Stimulated activated CD8-positive, alpha-beta memory T cell treated with anti-CD3 and anti-CD28 coated beads, Interleukin-12 subunit alpha, Interleukin-12 subunit beta, amount 100 ng/mL, for 1 hour (primary cell): ENCODE data around the gene FRYL.

Source experiments
- DNase-seq: peaks from one replicate; pipeline ENCODE4 v3.0.0-alpha.2; 2020; ENCODE audit warnings: low read depth

Gene FRYL

DNA sequence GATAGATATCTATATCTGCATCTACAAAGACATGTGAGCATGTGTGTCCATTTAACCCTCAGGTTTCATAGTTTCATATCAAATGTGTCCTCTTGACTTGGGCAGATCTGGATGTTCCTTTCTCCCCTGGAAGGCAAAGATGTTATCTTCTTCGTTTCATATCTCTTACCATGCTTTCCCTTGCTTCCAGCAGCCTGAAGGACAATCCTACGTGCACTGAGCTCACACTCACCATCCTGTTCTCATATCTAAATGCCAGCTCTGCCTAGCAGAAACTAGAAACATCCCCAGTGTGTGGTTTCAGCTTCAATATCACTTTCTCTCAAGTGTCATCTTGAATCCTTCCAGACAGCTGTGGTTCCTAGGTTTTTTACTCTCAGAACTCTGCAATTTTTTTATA lies 223.8 kb downstream of the FRYL start:
- DNase-seq = no peak

DNA sequence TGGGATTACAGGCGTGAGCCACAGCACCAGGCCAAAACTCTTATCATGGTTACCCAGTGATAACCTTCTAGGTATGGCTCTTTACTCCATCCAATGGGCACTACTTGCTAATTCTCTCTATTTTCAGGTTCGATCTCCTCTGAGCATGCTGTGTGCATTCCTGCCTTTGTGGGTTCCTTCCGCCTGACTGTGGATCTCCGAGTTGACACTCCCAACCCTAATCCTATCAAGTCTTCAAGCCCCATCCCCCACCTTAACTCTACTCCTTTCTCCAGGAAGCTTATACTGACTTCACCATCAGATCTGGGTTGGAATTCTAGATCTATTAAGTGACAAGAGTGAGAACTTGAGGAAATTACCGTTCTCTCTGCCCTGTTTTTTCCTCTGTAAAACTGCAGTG lies 225.5 kb downstream of the FRYL start:
- no peak for DNase-seq

DNA sequence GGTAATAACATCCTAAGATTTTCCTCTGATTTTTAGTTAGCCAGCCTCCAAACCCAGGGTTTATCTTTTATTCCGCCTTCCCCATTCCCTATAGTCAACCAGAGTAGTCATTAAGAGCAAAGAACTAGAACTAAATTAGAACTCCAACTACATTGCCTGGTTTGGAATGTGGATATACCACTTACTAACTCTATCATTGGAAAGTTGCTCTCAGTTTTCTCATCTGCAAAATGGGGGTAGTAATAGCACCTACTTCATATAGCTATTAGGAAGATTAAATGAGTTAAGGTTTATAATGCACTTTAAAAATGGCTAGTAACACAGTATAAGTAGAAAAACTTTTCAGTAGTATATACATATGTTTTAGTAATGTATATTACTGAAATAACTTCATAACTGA lies 226.4 kb downstream of the FRYL start:
- no peak for DNase-seq

DNA sequence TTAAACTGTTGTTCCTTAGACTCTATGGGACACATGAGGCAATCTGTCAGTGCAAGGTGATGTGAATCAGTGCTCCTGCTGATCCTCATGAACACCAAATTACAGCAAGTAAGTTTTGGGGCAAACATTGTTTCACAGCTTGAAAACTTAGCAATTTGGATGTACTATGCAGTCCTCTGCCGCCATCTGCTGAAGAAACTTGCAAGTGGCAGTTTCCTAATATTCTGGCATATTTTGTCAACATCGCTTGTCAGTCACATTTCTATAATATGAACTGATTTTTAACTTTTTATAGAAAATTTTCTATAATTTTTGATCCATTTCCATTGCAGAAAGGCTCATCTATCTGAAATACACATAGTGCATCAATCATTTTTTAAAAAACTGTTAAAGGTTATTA lies 233.7 kb downstream of the FRYL start:
- no peak for DNase-seq

DNA sequence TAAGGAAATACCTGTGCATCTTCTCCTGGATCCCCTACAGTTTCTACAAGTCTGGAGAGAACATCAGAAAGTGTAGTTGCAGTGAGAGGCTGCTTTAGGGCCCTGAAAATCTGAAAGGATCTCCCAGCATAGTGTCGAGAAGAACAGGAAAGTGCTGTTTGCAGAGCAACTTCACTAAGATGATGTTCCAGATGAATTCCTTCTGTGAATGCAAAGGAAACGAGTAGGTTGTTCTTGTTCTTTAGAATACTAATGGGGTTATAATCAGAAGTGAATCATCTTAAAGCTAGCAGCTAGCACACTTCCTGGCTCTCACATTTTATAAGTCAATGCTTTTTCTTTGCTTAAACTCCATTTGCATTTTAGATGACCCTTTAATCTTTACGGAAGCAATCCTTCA lies 236.3 kb downstream of the FRYL start:
- DNase-seq = no peak

DNA sequence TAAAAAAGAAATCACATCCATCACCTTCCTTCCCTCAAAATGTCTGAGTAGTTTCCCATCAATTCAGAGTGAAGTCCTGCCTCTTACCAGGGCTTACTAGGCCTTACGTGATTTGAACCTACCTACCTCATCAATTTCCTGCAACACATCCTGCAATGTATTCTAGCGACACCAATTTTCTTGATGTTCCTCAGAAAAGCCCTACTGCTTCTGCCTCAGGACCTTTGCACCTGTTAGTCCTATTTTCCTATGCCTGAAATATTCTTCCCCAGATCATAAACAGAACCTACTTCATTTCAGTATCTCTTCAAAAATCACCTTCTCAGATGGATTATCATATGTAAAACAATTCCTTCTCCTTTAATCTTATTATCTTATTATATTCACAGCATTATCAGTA lies 237.2 kb downstream of the FRYL start:
- no peak for DNase-seq

DNA sequence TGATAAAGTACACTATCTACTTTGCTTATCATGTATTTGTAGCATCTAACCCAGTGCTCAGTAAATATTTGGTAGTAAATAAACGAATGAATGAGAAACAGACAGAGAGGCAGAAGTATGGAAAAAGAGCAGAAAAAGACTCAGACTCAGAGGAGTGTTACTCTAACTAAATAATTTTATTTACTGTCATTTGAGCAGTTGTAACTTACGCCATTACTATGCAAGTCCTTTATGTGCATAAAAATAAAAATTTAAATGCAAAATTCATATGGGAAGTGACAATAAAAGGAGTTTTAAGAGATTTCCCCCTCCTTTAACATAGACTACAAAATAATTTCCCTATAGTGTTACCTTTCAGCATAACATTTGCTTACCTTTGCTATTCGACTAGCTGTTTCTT lies 240.5 kb downstream of the FRYL start:
- no peak for DNase-seq

DNA sequence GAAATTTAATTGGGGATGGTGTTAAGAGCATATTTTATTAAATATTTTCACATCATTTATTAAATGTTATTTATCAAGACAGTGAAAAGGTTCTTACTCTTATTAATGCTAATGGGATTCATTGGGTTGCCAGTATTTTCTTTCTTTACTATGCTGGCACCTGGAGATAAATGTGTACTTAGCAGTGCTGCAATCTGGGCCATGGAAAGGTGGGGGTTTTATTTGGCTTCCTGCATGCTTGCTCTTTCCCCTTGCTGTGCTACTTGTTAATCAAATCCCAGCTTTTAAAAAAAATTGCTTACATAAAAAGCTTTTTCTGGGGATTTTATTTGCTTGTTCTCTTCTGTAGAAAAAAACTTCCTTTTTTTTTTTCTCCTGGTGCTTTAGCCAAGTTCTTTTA lies 241.7 kb downstream of the FRYL start:
- DNase-seq = no peak

DNA sequence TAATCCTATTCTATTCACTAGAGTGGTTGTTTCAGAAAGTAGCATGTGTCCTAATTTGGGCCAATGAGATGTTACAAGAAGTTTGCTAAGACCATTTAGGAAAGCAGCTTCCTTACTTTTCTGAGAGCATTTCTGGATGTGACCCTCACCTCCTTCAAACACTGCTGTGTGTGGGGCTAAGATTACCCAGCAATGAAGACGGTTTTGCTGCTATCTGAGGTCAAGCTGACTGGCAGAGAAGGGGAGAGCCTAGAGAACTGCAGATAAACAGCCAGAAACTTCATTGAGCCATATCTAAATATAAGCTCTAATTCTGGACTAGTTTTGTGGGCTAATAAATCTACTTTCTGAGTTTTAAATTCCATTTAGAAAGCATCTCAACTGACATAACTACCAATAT lies 253.7 kb downstream of the FRYL start:
- DNase-seq = no peak

DNA sequence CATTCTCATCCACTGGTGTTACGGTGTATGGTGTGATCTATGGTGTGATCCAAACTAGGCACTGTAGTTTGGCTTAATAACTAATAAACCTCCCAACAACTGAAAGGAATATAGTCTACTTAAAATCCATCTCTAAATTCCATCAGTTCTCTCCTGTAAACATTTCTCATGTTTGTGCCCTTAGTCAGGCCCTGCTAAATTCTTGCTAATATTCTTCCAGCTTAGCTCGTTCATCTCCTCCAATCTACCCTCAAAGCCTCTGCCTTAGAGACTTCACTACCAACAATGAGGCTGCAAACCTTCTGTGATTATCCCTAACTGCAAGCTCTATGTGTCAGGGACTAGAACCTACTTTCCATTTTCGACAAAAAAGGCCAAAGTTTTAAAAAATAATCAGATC lies 261.9 kb downstream of the FRYL start:
- no peak for DNase-seq

DNA sequence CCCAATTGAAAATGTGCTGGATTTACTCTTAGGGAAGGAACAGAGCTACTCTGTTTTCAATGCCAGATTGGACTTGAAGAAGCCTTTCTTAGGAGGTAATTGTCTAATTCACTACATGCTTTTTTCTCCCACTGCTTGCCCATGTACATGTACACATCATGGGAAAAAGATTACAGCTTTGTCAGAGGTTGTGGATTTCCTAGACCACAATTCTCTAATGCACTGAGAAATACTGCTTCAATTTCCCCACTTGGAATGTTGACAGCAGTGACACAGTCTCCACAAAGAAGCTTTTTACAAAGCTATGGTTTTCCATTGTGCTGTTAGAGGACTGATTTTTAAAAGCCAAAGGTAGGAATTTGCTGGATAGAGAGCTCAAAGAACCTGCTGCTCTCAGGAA lies 270.5 kb downstream of the FRYL start:
- DNase-seq = no peak

DNA sequence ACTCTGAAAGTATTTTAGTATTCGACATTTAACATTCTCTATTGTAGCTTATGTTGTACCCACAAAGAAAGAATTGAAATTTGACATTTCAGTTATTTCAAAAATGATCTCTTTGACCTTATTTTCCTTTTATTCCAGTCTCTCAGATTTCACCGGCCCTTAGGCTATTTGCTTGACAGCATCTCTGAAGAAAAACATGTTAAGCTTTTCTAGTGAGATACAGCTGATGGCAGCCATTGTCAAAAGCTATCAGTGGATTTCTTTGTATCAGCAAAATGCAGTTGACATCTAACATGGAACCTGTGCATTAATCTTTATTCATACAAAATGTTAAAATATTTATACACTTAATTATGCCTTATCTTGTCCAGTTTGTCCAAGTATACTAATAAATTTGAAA lies 273.4 kb downstream of the FRYL start:
- no peak for DNase-seq

DNA sequence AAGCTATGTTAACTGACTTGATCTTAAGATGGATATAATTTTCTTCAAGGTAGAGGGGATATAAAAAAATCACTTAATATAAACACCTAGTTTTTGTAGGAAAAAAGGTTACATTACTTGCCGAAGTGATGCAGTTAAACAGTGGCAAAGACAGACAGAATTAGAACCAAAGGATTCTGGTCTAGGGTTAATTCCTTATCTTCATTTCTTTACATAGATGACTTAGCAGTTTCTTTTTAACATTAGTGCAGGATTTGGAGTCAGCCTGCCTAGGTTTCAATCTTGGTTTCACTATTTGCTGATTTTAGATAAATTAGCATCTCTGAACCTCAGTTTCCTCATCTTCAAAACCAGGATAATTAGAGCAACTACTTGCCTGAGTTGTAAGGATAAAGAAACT lies 275.7 kb downstream of the FRYL start:
- DNase-seq = no peak

DNA sequence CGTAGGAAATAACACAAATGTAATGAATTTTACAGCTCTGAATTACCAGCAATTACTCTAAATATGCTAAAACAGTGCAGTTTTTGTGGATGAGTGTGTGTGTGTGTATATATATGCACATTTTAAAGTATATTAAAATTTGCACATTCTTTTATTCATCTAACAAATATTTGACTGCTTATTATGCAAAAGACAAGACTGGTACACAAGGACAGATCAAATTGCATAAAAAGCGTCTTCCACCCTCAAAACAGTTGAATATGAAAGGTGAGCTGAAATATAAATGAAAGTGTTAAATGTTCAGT lies 276.1 kb downstream of the FRYL start:
- DNase-seq = no peak

DNA sequence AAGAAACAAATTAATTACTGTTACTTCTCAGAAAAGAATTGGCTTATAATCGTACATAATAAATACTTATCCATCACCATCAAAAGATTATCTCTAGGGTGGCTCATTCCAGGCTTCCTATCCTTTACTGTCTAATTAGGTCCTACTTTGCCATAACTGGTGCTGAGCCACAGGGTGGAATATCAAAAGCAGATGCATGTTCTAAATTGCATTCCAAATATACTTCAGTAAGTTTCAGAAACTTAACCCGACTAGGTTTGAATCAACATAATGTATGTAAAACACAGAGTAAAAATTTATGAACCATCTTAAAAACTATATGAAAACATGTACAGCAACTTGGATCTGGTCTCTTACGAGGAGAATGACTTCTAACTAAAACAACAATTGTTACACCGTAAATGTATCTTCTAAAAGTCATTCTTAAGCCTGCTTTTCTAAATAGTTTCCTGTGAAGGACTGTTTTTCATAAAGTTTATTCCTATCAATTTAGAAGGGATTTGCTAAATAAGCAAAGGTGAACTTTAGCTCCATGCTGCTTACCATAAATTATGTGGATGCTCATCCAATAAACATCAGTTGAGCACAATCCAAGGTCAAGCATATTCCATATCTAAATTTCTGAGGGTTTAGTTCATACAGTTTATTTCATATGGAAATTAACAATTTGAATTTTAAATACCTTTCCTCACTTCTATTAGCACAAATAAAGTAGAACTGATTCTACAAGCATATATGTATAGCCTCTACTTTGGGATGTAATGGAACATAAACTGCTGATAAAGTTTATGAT lies 276.6 kb downstream of the FRYL start:
- DNase-seq = no peak

DNA sequence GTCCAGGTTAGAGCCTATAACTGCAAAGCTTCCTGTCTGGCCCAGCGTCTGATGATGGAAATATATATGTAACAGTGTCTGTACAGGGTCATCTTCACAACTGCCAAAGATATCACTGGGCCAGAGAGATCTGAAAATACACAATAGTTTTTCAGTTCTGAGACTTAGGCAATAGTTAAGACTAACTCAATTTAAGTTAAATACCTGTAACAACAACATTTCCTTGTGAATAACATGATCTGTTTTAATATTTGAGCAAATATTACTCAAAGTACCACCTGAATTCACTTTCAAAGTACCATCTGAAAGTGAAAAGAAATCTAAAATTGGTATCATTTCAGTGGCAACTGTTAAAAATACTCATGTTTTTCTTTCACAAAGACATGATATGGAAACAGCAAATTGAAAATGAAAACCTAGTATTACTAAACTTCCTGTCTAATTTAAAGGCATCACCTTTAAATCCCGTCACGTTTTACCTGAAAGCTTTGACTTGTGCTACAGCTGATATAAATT lies 280.5 kb downstream of the FRYL start:
- DNase-seq = no peak

DNA sequence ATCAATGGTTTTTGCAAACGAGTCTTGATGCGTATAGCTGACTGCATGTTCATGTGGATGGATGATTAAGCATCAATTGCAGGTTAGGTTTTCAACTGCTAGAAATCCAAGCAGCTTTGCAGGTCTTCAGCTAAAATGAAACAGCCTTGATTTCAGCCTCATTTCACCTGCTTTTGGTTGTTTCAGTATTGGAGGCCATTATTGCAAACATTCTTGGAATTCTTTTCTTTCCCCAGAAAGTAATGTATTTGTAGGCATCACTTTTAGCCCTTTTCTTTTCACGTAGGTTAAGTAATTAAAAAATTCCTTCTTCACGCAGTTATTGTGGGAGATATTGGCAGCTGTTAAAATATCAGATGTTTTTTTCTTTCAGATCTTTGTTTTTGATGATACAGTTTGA lies 281.2 kb downstream of the FRYL start:
- DNase-seq = no peak

DNA sequence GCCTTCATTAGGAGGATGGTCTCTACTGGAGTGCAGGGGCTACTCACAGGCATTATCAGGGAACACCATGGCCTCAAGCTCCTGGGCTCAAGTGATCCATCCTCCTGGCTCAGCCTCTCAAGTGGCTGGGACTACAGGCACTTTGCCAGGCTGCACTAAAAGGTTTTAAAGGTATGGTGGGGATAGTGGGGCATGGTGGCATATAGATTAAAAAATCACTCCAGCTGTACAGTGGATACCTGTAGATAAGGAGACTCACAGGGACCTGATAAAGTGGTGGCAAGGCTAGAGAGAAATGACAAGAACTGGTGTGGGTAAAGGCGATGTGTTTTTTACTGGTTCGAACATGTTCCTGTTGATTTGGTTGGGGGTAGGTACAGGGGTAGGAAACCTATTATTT lies 284.1 kb downstream of the FRYL start:
- no peak for DNase-seq

DNA sequence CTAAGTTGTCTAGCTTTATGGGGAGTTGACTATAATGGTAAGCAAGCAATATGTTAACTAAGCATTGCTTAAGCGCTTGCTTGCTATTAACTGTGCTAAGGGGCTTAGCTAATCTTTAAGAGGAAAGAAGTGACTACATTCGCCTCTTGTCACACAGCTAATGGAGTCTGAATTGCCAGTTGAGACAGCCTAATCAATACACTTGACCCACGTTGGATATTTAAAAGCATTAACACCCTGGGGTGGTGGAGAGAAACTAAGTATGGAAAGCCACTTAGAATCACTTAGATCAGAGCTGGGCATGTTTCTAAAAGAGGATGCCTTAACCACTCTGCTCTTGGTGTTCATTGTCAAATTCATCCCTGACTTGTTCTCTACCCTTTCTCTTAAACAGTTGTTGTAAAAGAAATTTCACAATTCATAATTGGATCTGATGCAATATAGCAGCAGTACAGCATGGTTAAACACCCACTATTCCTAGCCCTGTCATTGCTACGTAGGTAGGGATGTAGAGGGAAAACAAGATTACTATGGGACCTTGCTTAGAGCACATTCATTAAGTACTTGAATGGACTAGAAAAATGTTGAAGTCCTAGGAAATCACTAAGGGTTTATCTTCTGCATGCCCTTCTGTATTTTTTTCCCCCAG lies 286.5 kb downstream of the FRYL start:
- no peak for DNase-seq

DNA sequence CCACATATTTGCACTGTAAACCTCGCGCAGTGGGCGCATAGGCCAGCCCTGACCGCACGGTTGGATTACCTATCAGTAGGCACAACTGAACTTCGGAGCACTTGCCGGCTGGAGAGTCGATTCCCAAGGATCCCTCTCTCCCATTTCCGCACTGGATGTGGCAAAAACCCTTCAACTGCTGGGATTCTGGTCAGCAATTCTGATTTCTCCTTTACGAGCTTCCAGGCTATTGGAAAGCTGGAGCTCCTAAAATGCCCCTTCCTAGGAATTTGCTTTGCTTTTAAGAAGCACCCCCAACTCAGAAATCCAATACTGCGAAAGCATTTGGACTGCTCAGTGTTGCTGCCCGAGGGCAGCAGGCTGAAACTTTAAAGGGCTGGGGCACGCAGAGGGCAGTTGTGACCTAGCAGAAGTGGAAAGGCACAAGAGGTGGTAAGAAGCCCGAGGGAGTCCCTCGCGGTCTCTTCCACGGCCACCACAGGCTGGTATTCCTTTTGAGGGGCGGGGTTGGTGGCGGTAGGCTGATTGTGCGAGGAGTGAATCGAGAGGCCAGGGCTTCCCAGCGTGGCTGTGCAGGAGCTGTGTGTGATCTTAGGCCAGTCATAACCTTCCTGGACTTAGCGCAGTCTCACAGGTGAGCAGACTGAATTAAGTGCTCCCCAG lies 288.4 kb downstream of the FRYL start:
- no peak for DNase-seq

DNA sequence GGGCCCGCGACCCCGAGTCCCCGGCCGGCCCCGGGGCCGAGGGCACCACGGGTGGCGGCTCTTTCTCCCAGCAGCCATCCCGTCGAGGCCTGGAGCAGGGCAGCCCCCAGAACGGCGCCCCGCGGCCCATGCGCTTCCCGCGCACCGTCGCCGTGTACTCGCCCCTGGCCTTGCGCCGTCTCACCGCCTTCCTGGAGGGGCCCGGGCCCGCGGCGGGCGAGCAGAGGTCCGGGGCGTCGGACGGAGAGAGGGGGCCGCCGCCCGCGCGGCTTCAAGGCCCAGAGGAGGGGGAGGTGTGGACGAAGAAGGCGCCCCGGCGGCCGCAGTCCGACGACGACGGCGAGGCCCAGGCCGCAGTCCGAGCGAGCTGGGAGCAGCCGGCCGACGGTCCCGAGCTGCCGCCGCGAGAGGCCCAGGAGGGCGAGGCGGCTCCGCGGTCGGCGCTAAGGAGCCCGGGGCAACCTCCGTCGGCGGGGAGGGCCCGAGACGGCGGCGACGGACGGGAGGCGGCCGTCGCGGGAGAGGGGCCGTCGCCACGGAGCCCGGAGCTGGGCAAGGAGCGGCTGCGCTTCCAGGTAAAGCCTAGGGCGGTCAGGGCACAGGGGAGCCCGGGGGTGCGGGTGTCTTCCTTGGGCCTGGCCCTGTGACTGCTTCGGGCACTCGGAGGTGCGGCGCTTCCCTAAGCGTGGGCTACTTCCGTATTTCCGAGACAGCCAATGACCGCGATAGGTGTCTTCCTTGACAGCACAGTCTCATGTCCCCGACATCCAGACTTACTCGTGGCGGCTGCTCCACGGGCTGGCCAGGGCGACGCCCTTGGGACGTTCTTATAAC lies 289.2 kb downstream of the FRYL start:
- DNase-seq = no peak

DNA sequence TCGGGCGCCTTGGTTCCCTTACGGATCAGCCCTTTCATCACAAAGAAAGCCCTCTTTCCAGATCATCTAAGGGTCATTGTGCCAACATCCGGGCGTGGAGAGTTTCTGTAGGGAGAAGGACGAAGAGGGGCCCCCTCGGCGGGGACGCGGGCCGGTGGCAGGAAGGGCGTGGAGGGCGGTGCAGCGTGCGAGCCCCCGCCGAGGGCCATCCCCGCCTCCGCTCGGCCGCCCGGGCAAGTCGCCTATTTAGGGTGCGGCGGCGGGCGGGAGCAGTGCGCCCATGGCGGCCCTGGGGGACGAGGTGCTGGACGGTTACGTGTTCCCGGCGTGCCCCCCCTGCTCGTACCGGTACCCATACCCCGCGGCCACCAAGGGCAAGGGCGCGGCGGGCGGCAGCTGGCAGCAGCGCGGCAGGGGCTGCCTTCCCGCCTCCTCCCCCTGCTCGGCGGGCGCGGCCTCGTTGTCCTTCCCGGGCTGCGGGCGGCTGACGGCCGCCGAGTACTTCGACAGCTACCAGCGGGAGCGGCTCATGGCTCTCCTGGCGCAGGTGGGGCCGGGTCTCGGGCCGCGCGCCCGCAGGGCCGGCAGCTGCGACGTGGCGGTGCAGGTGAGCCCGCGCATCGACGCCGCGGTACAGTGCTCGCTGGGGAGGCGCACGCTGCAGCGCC lies 289.9 kb downstream of the FRYL start, which contains the start of gene ZAR1:
ZAR1 (plus strand) TSS at position 241 of the 668 bp plus-strand sequence; CDS start at position 281, 40 bp downstream.
- DNase-seq = no peak
